B cell (primary cell): Measurements from ENCODE around the gene GAST.

Source experiments
- CTCF ChIP-seq: fragments of 200-600 bp; IDR thresholded peaks from one replicate; pipeline ENCODE4 v1.8.0; 2022; ENCODE audit warnings: antibody characterized with exemption, mild to moderate bottlenecking
- EZH2 ChIP-seq: IDR thresholded peaks from 2 replicates; pipeline ENCODE4 v1.6.1; 2012; ENCODE audit warnings: borderline replicate concordance, low read depth, mild to moderate bottlenecking, moderate library complexity, low read length; ENCODE audit not compliant: insufficient read depth, poor library complexity, severe bottlenecking

DNA sequence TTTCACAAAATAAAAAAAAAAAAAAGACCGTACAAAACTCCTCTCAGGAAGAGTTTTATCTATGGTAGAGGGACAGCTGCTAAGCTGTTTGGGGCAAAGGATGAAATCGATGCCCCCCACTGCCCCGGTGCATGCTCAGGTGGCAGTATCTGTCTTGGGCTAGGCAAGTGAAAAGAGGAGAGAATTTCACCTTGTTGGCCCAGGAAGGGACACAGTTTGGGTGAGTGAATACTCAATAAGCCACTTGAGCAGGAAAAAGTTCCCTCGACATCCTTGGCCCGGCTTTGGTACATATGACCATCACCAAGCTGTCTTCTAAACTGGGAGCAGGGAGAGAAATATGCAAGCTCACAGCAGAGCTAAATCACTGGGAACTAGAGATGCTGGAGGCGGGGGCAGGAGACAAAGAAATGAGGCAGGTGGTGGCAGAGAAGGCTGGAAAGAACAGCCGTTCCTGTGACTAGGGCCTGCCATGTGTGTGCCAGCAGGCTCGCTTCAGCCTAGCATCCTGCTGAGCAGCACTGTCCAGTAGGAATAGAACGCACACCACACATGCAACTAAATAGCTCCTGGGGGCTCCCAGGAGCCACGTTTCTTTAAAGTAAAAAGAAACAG is 31.6 kb upstream of the GAST start:
- no peak for TF ChIP-seq CTCF
- no peak for TF ChIP-seq EZH2
